GM06990 (cell line): Measurements from ENCODE around the gene BARHL2.

Experiments used
- DNase-seq: peaks from one replicate; pipeline ENCODE4 v3.0.0-alpha.2; 2011; ENCODE audit not compliant: insufficient read length; ENCODE audit errors: extremely low read depth
- H3K27me3 ChIP-seq: replicated peaks from 2 replicates; pipeline ENCODE4 v1.6.0; 2011; ENCODE audit warnings: low read length; ENCODE audit not compliant: control insufficient read depth, insufficient read depth
- H3K36me3 ChIP-seq: 2 replicates; pipeline ENCODE4 v1.5.1; 2011; ENCODE audit warnings: low read length; ENCODE audit not compliant: control insufficient read depth, insufficient read depth
- H3K4me3 ChIP-seq: replicated peaks from 2 replicates; pipeline ENCODE4 v1.5.1; 2011; ENCODE audit warnings: low read depth, mild to moderate bottlenecking, control low read depth, low read length
- TF ChIP-seq, protein P1 (sequence below): IDR thresholded peaks from 2 replicates; pipeline ENCODE4 v1.5.1; 2011; ENCODE audit warnings: low read length, control low read depth, mild to moderate bottlenecking, inconsistent platforms; ENCODE audit not compliant: insufficient read depth, poor library complexity, severe bottlenecking

BARHL2 gene

DNA sequence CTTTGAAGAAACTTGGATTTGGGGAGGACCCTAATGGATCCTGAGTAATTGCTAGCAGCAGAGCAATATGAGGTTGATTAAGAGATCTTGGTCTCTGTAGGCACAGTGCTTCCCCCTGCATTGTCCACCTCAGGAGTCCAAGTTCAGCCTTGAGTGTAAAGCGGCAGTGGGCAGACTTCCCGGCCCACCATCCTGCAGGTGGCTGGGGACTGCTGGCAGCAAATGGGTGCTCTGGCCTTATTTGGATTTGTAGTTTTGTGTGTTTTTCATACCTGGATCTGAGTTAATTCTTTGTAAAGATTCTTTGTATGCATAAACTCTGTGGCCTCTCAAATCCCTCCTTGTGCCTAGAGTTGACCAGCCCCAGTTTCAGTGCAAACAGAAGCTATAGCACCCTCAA is 7.6 kb downstream of the BARHL2 start:
- DNase-seq: no peak

GRCh38 chr1:90708826-90709225 is 8.3 kb downstream of the BARHL2 start:
- no peak overlapping the region for H3K4me3 ChIP-seq
- no peak for DNase-seq
- peaks cover 5% of the 10 kb centered on the region for H3K27me3 ChIP-seq
- H3K36me3 ChIP-seq: no peaks in the 10 kb centered on the region
- TF ChIP-seq, protein P1, sequence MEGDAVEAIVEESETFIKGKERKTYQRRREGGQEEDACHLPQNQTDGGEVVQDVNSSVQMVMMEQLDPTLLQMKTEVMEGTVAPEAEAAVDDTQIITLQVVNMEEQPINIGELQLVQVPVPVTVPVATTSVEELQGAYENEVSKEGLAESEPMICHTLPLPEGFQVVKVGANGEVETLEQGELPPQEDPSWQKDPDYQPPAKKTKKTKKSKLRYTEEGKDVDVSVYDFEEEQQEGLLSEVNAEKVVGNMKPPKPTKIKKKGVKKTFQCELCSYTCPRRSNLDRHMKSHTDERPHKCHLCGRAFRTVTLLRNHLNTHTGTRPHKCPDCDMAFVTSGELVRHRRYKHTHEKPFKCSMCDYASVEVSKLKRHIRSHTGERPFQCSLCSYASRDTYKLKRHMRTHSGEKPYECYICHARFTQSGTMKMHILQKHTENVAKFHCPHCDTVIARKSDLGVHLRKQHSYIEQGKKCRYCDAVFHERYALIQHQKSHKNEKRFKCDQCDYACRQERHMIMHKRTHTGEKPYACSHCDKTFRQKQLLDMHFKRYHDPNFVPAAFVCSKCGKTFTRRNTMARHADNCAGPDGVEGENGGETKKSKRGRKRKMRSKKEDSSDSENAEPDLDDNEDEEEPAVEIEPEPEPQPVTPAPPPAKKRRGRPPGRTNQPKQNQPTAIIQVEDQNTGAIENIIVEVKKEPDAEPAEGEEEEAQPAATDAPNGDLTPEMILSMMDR: no peak

More for the DNA sequence above, 7.6 kb downstream of the BARHL2 start:
- peaks cover 8% of the 10 kb centered on the region for H3K27me3 ChIP-seq
- H3K36me3 ChIP-seq: no peaks in the 10 kb centered on the region
- no peak overlapping the region for H3K4me3 ChIP-seq
- TF ChIP-seq, protein P1: no peak

DNA sequence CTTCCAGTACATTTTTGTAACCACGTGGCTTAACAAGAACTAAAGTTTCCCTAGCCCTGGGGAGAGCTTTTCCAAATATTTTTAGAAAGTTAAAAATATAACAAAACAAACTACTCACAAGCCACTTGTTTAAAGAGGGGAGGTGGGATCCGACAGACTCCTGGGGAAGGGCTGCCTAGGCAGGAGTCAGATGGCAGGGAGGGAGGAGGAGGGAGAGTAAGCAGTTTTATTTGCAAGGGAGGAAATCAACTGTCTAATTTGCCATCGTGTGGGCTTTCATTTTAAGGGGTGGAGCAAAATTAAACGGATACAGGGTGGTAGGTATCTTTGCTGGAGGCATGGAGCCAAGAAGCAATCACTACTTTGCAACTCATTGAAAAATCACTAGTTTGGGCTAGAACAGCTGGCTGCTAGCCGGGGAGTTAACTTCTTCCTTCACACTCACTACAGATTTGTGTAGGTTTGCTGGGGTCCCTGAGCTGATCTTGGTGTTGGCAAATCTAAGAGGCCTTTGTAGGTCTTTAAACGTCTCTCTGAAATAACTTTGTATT is 8.8 kb downstream of the BARHL2 start:
- DNase-seq: no peak
- no peak overlapping the region for H3K4me3 ChIP-seq
- H3K36me3 ChIP-seq: no peaks in the 10 kb centered on the region
- H3K27me3 ChIP-seq: peaks cover 5% of the 10 kb centered on the region
- TF ChIP-seq, protein P1: no peak

DNA sequence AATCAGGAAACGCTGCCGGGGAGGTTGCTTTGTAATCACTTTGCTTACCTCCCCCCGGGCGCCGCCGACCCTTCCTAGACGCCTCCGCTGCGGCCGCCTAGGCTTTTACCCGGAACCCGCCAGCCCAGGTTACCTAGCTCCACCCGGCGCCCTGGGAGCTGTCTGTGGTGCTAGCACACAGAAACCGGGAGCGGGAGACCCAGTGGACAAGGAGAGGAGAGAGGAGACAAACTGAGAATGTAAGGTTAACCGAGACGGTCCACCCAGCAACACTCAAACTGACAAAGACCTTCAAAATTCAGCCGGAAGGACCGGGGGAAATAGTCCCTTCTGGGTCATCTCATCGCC is 9.8 kb downstream of the BARHL2 start:
- Histone ChIP-seq H3K36me3 (no peaks in the 10 kb centered on the region), H3K4me3 (no peak overlapping the region), H3K27me3 (peaks cover 5% of the 10 kb centered on the region)
- DNase-seq: no peak
- TF ChIP-seq, protein P1: no peak

DNA sequence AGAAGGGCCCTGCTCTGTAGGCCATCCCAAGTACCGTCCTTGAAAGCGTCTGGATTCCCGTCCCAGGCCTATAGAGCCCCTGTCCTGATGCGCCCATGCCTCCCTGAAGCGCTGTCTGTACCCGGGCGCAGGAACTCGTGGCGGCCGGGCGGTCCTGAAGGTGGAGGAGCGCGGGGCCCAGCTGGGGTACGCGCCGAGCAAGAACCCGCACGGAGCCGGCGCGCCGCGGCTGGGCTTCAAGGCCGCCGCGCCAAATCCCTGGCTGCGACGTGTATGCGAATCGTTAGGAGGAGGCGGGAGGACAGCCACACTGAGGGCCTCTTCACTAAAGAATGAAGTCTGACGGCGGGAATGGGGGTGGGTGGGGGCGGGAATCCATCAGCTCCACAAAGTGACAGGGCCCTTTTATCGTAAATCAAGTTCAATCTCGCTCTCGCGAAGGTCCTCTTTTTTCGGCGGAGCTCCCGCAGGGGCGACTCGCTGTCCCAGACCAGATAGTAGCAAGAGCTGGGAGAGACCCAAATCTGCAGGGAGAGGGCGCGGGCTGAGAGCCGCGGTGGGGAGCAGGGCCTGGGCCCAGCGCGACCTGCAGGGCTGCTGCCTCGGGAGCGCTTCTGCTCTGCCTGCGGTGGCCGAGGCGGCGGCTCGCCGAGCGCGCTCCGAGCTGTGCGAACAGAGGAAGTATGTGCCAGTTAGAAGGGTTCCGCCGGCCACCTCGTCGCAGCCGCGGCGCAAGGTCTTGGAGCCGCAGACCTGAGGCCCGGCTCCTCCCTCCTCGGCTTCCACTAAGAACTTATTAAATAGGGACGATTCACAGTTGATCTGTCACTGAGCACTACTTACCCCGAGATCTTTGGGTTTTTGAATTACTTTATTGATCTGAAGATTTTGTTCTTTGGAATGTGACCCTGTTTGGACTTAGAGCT is 10.4 kb downstream of the BARHL2 start:
- no peak for DNase-seq
- H3K4me3 ChIP-seq: no peak overlapping the region
- H3K27me3 ChIP-seq: peaks cover 5% of the 10 kb centered on the region
- TF ChIP-seq, protein P1: no peak
- H3K36me3 ChIP-seq: no peaks in the 10 kb centered on the region
